ENCODE measurements around the gene MAP2K5. TPM values are rescaled to one million over a fixed set of nuclear protein-coding genes. Genes with fewer than 3 reads are reported as not detected.

MAP2K5 gene
- total RNA-seq, 1 donor from 2014 or later = 21.7 TPM

- intact Hi-C loops (cut with micrococcal nuclease) = no loop called here
These were observed 176.9 kb downstream of the MAP2K5 start for GRCh38 chr15:67719330-67719959.

- intact Hi-C loops (cut with micrococcal nuclease) = no loop called here
These were observed 178.2 kb downstream of the MAP2K5 start for GRCh38 chr15:67720556-67721175.

DNA sequence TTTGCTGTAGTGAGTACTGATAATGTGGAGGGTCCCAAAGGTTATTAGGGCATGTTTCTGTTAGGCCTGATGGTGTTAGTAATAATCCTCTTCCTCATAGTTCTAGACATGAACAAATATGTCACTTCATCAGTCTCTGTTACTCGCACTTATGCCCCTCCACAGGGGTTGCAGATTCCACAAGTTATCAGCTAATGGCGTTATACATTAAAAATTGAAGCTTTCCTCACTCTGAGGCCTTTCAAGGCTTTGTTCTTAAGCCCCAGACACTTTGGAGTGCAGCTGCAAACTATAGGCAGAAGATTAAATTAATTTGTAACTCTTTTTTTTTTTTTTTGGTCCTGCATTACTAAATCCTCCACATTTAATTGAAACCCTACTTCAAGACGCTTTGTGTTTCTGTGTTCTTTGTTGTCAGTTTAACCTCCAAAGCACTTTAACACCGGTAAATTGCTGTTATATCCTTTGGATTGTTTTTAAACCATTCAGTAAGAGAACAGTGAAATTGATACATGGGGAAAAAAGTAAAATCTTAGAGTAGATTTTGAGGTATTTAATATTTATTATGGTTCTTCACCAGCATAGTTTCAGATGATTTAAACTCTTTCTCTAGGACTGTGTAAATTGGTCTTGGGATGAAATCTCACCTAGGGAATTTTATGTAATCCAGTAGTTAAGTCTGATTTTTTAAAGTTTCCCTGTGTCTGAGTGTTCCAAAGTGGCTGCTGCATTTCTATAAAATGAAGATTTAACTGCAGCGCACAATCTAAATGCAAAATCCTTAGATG is 179.7 kb downstream of the MAP2K5 start:
- intact Hi-C loops (cut with micrococcal nuclease) = no loop called here

- intact Hi-C loops (cut with micrococcal nuclease) = no loop called here
These were observed 181.0 kb downstream of the MAP2K5 start for GRCh38 chr15:67723294-67724024.

DNA sequence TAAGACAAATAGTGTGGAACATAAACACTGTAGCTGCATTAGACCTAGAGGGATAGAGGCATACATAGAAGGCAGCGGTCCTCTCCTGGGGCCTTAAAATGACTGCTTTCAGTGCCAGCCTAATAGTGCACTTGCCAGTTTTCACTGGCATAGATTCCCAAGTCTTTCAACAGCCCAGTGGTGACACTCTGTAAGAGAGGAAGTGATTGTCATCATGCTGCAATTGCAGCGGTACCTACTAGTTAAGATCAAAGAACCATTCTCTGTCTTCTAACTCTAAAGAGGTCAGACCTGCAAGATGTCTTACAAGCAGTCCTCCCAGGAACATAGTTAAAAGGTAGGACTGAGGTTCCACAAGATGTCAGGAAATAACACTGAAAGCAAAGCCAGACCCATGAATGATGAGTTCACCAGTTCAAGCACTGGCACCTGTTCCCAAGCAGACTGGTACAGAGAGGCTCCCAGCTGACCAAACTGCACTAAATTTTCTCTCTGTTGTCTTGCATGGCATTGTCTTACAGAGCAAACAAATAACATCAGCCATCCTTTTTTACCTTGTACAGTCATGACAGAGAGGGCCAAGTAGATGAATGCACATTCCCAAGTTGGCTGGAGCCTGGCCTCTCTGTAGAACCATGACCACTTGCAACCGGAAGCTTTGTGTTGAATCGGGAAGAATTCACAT is 182.3 kb downstream of the MAP2K5 start:
- intact Hi-C loops (cut with micrococcal nuclease) = no loop called here

GRCh38 chr15:67730135-67730534 is 187.6 kb downstream of the MAP2K5 start:
- intact Hi-C loops (cut with micrococcal nuclease) = no loop called here

- intact Hi-C loops (cut with micrococcal nuclease) = no loop called here
These were observed 188.7 kb downstream of the MAP2K5 start for GRCh38 chr15:67731112-67731721.

DNA sequence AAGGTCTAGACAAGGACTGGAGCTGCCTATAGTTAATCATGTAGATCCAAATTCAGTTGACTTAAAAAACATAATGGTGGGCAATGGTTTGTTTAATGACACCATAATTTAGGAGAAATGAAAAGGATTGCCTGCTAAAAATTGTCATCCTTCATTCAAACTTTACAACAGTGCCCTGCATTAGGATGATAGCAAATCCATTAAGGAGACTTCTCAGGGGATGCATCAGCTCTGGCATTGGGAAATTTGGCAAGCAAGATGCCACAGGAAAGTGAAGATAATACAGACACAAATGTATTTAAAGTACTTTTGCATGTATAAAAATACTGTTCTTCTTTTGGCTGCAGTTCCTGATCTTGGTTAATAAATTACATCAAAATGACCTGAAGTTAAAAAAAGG is 189.7 kb downstream of the MAP2K5 start:
- intact Hi-C loops (cut with micrococcal nuclease) = no loop called here

DNA sequence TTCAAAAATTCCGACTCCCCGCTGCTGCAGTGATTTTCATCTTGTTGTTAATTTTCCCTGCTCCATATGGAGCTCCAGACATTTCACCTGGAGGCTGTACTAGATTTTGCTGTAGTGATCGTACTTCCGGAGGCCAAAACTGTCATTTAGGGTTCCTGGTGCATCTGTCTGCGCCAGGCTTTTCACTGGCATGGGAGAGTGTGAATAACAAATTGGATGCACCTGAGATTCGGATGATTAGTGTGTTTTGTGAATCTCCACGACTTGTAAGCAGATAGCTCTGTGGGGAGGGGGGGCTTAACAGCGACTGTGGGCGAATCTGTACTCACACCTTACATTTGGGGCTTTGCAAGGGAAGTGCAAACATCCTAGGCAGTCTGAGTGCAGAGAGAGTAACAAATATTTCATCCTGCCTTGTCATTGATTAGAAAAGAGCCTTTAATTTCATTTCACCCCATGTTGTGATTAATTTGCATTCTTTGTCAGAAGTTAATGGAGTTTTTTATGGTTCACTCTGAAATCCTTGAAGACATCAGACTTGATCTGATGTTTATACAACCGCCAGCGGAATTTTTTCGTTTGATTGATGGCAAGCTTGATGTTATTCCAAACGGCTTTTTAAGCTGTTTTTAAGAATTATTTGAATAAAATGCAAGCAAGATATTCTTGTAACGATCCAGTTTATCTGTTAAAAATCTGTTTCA is 190.3 kb downstream of the MAP2K5 start:
- intact Hi-C loops (cut with micrococcal nuclease) = no loop called here

DNA sequence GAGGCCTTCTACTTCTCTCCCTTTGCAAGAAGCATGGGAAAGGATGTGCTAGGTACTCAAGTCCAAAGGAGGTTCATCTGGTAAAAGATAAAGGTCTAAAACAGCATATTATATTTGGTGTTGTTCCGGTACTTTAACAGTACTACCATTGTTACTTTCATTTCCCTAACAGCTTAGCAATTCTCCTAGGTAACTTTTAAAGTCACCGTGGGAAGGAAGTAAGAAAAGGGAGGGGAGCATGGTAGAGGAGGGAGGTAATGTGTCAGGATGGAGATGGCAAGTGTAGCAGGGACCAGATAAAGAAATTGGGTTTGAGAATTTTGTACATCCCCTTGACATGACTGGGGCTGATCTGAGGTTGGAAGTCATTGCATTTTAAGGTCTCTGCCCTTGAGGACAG is 193.4 kb downstream of the MAP2K5 start:
- intact Hi-C loops (cut with micrococcal nuclease) = no loop called here

GRCh38 chr15:67736810-67737209 is 194.3 kb downstream of the MAP2K5 start:
- intact Hi-C loops (cut with micrococcal nuclease) = no loop called here

DNA sequence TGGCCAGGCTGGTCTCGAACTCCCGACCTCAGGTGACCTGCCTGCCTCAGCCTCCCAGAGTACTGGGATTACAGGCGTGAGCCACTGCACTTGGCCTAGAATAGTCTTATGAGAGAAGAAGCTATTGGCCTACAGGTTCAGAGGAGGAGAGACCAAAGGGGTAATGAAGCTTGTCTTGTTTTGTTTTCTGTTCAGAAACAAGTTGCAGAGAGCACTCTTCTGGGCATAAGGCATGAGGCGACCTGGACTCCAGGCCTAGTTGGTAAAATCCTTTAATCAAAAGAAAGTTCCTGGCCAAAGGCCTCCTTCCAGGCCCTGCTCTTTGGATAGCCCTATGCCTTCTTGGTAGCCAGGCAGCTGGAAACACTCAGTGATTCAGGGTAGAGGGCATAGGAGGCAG is 195.6 kb downstream of the MAP2K5 start:
- intact Hi-C loops (cut with micrococcal nuclease) = no loop called here

GRCh38 chr15:67740405-67740804 is 197.9 kb downstream of the MAP2K5 start:
- intact Hi-C loops (cut with micrococcal nuclease) = no loop called here

GRCh38 chr15:67741308-67741707 is 198.8 kb downstream of the MAP2K5 start:
- intact Hi-C loops (cut with micrococcal nuclease) = no loop called here

GRCh38 chr15:67743558-67743957 is 201.1 kb downstream of the MAP2K5 start:
- intact Hi-C loops (cut with micrococcal nuclease) = no loop called here

- intact Hi-C loops (cut with micrococcal nuclease) = loop anchor here (2.0 kb wide), 1 partner anchor 14 kb away; no protein-coding TSS in a partner anchor
These were observed 202.0 kb downstream of the MAP2K5 start for GRCh38 chr15:67744331-67745072.

GRCh38 chr15:67745073-67746006 is 202.8 kb downstream of the MAP2K5 start:
- intact Hi-C loops (cut with micrococcal nuclease) = loop anchor here (2.0 kb wide), 1 partner anchor 13 kb away; no protein-coding TSS in a partner anchor

DNA sequence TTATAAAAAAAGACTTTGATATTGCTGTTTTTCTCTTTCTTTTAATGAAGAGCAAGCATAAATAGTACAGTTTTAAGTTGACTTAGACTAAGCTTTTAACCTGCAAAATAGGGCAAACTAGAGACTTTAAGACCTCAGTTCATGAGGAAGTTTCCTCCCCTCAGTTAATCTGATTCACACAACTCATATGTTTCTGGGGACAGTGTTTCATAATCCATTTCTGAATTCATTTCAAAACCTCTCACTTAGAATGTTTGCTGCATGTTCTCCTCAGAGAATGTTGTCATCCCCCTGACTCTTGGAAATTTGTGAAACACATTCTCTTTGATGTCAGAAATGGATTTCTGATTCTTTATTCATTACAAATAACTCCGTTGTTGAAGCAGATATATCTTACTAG is 203.5 kb downstream of the MAP2K5 start:
- intact Hi-C loops (cut with micrococcal nuclease) = no loop called here
